ENCODE results near the gene IGSF9. TPM values are rescaled to one million over a fixed set of nuclear protein-coding genes. Genes with fewer than 3 reads are reported as not detected.

The IGSF9 gene
- total and polyA plus RNA-seq, 10 of the 15 experiments (the other 5 are each of a cell fraction or from before 2014, with no cell fraction given): 0.04 to 0.07 TPM; not detected in 8

GRCh38 chr1:159941141-159941540 is 4.3 kb downstream of the IGSF9 start (continued):
- TF ChIP-seq CHD2 (IDR thresholded peaks at IDR 0.05; ENCODE audit: borderline replicate concordance, low read depth, low read length) (no peak), ZNF217 (IDR thresholded peaks at IDR 0.05) (no peak), PKNOX1 (IDR thresholded peaks at IDR 0.05) (no peak), BMI1 (IDR thresholded peaks at IDR 0.05; ENCODE audit: borderline replicate concordance) (no peak), ZZZ3 (IDR thresholded peaks at IDR 0.05; ENCODE audit: control insufficient read depth, insufficient read length, low read depth) (no peak), SRF (IDR thresholded peaks at IDR 0.05; ENCODE audit: low read depth in 2 of 2, low read length in 2 of 2) (no peak), IKZF1 (conservative IDR thresholded peaks at IDR 0.05) (no peak)

GRCh38 chr1:159940006-159940620 is 5.3 kb downstream of the IGSF9 start:
- WGBS (ENCODE audit: insufficient coverage, insufficient replicate concordance, low lambda C conversion rate, missing lambda C conversion rate): 54% methylated on average over 11 of the region's 11 CpGs
- H3K79me2 ChIP-seq (ENCODE audit: control insufficient read depth, insufficient read depth, low read length): no peaks in the 10 kb centered on the region
- DNase-seq (ENCODE audit: low read depth, low spot score) (no peak), FAIRE-seq (no peak), ATAC-seq (no peak)
- H3K27me3 ChIP-seq (replicated peaks in 1 of 2; ENCODE audit: control insufficient read depth in 2 of 2, insufficient read depth in 2 of 2, low read length in 1 of 2): peaks cover 4 to 14% of the 10 kb centered on the region in 2 experiments
- RAD21 ChIA-PET (ENCODE audit: unreplicated experiment): interaction anchor here (0.8 to 12.4 kb wide), 3 partner anchors 68 to 726 kb away, joined by 3 to 113 read pairs (median 4); no protein-coding TSS in a partner anchor
- no peak overlapping the region for H3K27ac ChIP-seq (ENCODE audit: control insufficient read depth, insufficient read depth)
- SMC1A ChIA-PET (ENCODE audit: uncharacterized antibody, unreplicated experiment): interaction anchor here (1.4 to 9.2 kb wide), 4 partner anchors 15 to 84 kb away, joined by 3 to 122 read pairs (median 7); partner anchors contain the start of gene TAGLN2
- TF ChIP-seq EGR1 (IDR thresholded peaks at IDR 0.05; ENCODE audit: borderline replicate concordance in 1 of 2, low read depth in 2 of 2, low read length in 2 of 2) (no peak), RAD51 (IDR thresholded peaks at IDR 0.05) (no peak), TCF3 (IDR thresholded peaks at IDR 0.05; ENCODE audit: borderline replicate concordance, insufficient read depth, low read depth, low read length) (no peak)
- CTCF ChIA-PET: interaction anchor here (0.7 to 22.4 kb wide), 12 partner anchors 9 to 150 kb away, joined by 3 to 422 read pairs (median 6); partner anchors contain the start of gene TAGLN2
- peaks cover 23% of the 10 kb centered on the region for H3K4me1 ChIP-seq (ENCODE audit: control insufficient read depth, insufficient read depth, low read length)
- POLR2A ChIA-PET: no interaction called here
- no peak overlapping the region for H2AFZ ChIP-seq (ENCODE audit: control insufficient read depth, low read depth, low read length)
- H3K4me3 ChIP-seq: no peak overlapping the region
- in situ Hi-C loops (cut with MboI): no loop called here
- BruUV-seq (replicated peaks): no TSS peak
- H3K9me3 ChIP-seq (replicated peaks; ENCODE audit: control insufficient read depth, insufficient read depth, low read length): no peaks in the 10 kb centered on the region
- intact Hi-C loops (cut with micrococcal nuclease; ENCODE audit: unreplicated experiment): no loop called here
- no peaks in the 10 kb centered on the region for H3K36me3 ChIP-seq (ENCODE audit: control insufficient read depth in 2 of 2, insufficient read depth in 2 of 2, low read length in 1 of 2)
- no peaks in the 10 kb centered on the region for H4K20me1 ChIP-seq (ENCODE audit: control insufficient read depth, insufficient read depth)
- H3K4me2 ChIP-seq (ENCODE audit: control insufficient read depth, insufficient read depth): no peak overlapping the region
- no peak overlapping the region for H3K9ac ChIP-seq (ENCODE audit: control insufficient read depth, insufficient read depth, low read length)
